Effector memory CD8-positive, alpha-beta T cell (primary cell): ENCODE measurements around the gene MPPED2.
"Not testable (repeated sequence)": the region's sequence is repeated elsewhere in the genome, so short reads cannot be mapped to it uniquely, and the experiment has no call there.

Experiments
- ATAC-seq: fragments of 150-1000 bp; cut with Tn5 transposase; replicated peaks from 2 replicates; pipeline ENCODE4 v1.10.0; 2021; ENCODE audit warnings: mild to moderate bottlenecking, moderate library complexity
- DNase-seq, 3 experiments: peaks; one replicate each; pipeline ENCODE4 v3.0.0; 2021
- H3K27ac Mint-ChIP-seq, 2 donors: one replicate each; pipeline ENCODE4 v1.8.0; 2022; ENCODE audit warnings: mild to moderate bottlenecking in 2 of 2, mixed read lengths in 2 of 2, moderate library complexity in 2 of 2
- H3K27me3 Mint-ChIP-seq, 2 donors: one replicate each; pipeline ENCODE4 v1.8.0; 2022; ENCODE audit warnings: mixed read lengths in 2 of 2
- H3K36me3 Mint-ChIP-seq: one replicate; pipeline ENCODE4 v1.8.0; 2022; ENCODE audit warnings: mild to moderate bottlenecking, moderate library complexity, mixed read lengths; ENCODE audit not compliant: insufficient read depth
- H3K4me1 Mint-ChIP-seq, 2 donors: one replicate each; pipeline ENCODE4 v1.8.0; 2022; ENCODE audit warnings: low read depth in 2 of 2, mixed read lengths in 2 of 2
- H3K4me3 Mint-ChIP-seq, 2 donors: one replicate each; pipeline ENCODE4 v1.8.0; 2022; ENCODE audit warnings: mild to moderate bottlenecking in 2 of 2, mixed read lengths in 2 of 2, moderate library complexity in 2 of 2
- H3K9me3 Mint-ChIP-seq, 2 donors: one replicate each; pipeline ENCODE4 v1.8.0; 2022; ENCODE audit warnings: mixed read lengths in 2 of 2

The MPPED2 gene

DNA sequence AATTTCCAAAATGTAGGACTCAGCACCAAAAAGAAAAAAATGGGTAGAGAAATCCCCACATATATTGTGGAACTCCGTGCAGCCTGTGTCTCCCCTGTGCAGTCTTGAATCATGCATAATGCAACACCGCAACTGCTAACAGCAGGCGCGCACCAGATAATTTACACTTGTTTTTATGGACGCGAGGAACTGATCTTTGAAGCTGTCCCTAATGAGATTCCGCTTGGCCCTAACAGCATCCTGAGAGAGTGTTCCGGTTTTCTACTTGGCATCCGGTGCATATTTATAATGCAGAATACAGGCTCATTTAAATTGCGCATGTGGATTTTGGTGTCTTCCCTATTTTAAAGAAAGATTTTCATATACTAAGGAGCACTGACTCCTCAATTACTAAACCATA is 21.1 kb downstream of the MPPED2 start:
- DNase-seq = no peak
- no peak overlapping the region for H3K4me3 Mint-ChIP-seq

DNA sequence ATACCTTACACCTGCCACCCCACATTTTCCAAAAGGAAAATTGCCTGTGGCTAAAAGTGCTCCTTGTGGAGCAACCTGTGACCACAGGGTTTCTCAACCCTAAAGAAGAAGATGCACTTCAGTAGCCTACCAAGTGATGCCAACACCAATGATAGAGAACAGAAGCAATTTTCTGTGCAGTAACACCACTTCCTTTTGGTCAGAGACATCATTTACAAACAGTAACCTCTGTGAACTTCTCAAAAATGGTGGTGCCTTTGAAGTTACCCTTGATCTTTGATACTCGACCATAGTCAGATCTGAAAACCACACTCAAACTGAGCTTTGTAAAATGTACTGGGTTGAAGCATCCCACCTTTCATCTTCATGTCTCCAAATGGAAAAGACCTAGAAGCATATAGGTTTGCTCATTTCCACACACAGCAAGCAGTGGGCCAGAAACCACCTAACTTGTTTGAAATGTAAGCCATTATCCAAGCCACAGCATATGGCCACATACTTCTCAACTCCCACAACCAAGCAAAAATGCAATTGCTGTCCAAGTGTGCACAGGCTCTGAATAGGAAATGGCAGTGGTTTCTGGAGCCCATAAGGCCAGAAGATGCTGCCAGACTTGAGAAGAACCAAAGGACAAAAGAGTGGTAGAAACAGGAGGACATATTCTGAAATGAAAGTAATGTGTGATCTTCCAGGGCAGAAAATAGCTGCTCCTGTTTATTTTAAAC is 24.3 kb downstream of the MPPED2 start:
- Mint-ChIP-seq H3K27ac (no peak overlapping the region), H3K4me3 (no peak overlapping the region), H3K9me3 (peaks cover 0 to 9% of the 10 kb centered on the region in 2 donors), H3K27me3 (no peaks in the 10 kb centered on the region), H3K36me3 (peaks cover 3% of the 10 kb centered on the region), H3K4me1 (no peaks in the 10 kb centered on the region)
- DNase-seq (no peak), ATAC-seq (no peak)

More for the DNA sequence above, 21.1 kb downstream of the MPPED2 start:
- ATAC-seq = no peak
- peaks cover 3% of the 10 kb centered on the region for H3K36me3 Mint-ChIP-seq
- H3K27me3 Mint-ChIP-seq = no peaks in the 10 kb centered on the region
- H3K27ac Mint-ChIP-seq = no peak overlapping the region
- peaks cover 0 to 11% of the 10 kb centered on the region in 2 donors for H3K9me3 Mint-ChIP-seq
- H3K4me1 Mint-ChIP-seq = no peaks in the 10 kb centered on the region

DNA sequence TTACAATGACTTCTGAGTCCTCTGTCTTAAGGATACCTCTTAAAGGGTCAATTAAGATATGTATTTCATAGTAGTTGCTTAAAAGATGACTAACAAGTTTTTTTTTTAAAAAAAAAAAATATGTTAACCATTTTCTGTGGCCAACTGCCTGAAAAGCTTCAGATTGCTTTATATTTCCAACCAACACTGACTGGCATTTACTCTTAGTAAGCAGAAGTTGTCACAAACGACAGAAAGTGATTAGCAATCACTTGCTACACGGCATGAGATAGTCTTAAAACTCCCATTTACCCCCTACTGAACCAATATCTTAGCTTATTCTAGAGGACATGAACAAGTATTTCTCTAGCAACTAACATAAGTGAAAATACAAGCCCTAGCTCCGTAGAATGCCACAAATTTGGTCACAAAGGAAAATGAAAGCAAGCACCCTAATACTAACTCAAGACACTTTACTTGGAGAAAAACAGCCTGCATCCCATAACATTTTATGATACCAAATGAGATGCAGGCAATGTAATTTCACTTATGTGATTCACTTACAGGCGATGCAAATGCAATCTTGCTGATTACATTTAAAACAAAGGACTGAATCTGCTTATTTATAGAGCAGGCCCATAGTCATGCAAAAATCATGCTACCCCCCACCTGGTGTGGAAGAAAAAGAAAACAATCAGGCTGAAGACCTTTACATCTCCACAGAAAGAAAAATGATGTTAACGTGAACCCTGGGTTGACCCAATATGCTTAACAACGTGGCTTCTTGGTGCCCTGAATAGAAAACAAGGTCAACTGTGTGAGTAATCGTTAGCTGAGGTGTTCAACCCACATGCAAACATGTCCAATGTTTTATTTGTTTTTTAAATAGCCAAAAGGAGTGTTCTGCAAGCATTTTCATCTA is 25.7 kb downstream of the MPPED2 start:
- H3K4me1 Mint-ChIP-seq = no peaks in the 10 kb centered on the region
- H3K9me3 Mint-ChIP-seq = peaks cover 0 to 9% of the 10 kb centered on the region in 2 donors
- H3K27ac Mint-ChIP-seq = no peak overlapping the region
- H3K4me3 Mint-ChIP-seq = no peak overlapping the region
- H3K27me3 Mint-ChIP-seq = no peaks in the 10 kb centered on the region
- no peak for ATAC-seq
- DNase-seq = no peak
- H3K36me3 Mint-ChIP-seq = peaks cover 3% of the 10 kb centered on the region

DNA sequence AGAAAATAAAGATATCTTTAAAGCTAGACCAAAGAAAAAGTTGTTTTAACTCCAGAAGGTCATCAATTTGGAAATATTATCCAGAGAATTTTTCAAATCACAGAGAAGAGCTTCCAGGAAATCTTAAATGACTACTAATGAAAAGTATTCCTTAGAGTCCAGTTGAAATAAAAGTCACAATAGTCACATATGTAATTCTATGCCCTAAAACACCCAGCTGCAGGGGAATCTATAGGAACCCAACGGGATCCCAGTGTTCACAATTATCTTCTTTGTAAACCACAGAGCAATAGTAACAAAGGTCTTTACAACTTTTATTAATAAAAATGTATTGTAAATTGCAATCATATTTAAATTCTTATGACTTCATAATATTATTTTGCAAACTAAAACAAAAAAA is 27.1 kb downstream of the MPPED2 start:
- Mint-ChIP-seq H3K4me3 (no peak overlapping the region), H3K27me3 (no peaks in the 10 kb centered on the region)

DNA sequence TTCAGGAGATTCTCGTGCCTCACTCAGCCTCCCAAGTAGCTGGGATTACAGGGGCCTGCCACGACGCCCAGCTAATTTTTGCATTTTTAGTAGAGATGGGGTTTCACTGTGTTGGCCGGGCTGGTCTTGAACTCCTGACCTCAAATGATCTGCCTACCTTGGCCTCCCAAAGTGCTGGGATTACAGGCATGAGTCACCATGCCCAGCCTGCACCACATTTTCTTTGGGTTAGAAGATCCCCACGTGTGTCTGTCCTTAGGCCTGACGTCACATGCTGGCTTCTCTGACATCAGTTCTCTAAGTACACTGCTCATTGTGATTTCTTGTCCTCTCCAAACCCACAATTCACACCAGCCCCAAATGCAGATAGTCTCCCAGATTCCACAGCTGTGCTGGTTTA is 31.6 kb downstream of the MPPED2 start:
- not testable (repeated sequence) for H3K9me3 Mint-ChIP-seq, H3K36me3 Mint-ChIP-seq, DNase-seq, H3K4me3 Mint-ChIP-seq, H3K4me1 Mint-ChIP-seq, ATAC-seq, H3K27me3 Mint-ChIP-seq, H3K27ac Mint-ChIP-seq

More for the DNA sequence above, 27.1 kb downstream of the MPPED2 start:
- no peaks in the 10 kb centered on the region for H3K4me1 Mint-ChIP-seq
- H3K27ac Mint-ChIP-seq = no peak overlapping the region
- ATAC-seq = no peak
- no peak for DNase-seq
- H3K36me3 Mint-ChIP-seq = peaks cover 7% of the 10 kb centered on the region
- peaks cover 0 to 6% of the 10 kb centered on the region in 2 donors for H3K9me3 Mint-ChIP-seq

DNA sequence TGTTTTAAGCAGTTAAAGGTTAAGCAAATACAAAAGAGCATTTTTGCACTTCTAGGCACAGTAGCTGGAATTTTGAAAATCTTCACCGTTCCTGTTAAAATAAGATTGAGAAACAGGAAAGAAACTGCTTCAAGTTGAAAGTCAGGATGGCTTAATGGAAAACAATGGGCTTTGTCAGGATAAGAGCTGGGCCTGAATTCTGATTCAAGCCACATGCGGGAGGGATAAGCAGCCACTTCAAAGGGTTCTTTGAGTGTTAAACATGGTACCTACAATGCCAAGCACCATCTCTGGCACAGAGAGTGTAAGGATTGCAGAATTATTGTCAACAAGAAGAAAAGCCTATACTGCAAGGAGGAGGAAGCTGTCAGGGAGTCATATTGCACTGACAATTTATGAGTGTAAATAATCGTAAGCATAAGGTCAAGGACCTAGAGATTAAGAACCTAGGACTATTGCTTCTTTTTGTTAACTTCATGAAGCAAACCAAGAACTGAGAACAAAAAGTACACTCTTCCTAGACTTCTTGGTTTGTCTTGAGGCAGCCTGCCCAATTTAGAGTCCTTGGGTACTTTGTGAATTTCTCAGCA is 32.5 kb downstream of the MPPED2 start:
- no peak for ATAC-seq
- peaks cover 0 to under 1% of the 10 kb centered on the region in 2 donors for H3K9me3 Mint-ChIP-seq
- no peak for DNase-seq

DNA sequence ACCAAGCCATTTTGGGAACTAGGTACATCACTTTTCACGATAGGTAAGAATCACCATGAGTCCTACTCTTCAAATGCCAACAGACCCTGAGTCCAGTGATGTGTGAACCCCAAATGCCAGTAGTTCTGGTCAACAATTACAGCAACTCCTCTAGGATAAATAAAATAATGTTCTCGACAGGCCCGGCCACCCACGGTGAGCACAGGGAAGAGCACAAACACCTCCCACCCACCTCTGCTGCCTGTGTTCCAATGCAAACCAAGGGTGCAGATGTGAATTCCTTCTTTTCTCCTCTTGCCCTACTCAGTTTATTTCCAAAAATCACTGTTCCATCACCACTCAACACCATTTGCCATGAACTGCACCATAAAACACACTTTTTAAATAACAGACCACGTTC is 33.3 kb downstream of the MPPED2 start:
- Mint-ChIP-seq H3K36me3 (peaks cover 4% of the 10 kb centered on the region), H3K9me3 (peaks cover 0 to 3% of the 10 kb centered on the region in 2 donors), H3K27ac (no peak overlapping the region), H3K27me3 (no peaks in the 10 kb centered on the region), H3K4me3 (no peak overlapping the region), H3K4me1 (no peaks in the 10 kb centered on the region)
- no peak for DNase-seq
- ATAC-seq = no peak

More for the DNA sequence above, 32.5 kb downstream of the MPPED2 start:
- Mint-ChIP-seq H3K4me1 (no peaks in the 10 kb centered on the region), H3K36me3 (peaks cover 4% of the 10 kb centered on the region), H3K27ac (no peak overlapping the region), H3K27me3 (no peaks in the 10 kb centered on the region), H3K4me3 (no peak overlapping the region)

DNA sequence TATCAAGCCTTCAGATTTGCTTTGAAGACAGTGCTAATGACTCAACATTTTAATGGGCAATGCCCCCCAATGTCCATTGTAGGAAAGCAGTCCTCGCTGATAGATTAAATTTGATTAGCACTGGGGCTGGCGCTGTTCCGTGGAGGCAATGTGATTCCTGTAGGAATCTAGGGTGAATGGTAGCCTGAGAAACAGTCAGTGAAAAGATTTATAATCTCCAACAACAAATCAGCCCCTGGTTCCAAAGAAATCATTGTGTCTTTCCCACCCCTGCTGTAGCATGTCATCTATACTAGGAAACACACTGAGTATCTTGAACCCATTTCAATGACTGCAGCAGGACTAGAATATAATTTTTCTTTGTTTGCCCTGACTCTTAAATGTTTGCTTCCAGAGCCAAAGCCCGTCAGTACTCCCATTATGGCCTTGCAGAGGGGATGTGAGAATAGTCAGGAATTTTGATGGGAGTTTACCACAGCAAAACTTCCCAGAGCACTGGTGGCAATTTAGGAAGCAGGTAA is 36.1 kb downstream of the MPPED2 start:
- peaks cover 4% of the 10 kb centered on the region for H3K36me3 Mint-ChIP-seq
- no peaks in the 10 kb centered on the region for H3K27me3 Mint-ChIP-seq

DNA sequence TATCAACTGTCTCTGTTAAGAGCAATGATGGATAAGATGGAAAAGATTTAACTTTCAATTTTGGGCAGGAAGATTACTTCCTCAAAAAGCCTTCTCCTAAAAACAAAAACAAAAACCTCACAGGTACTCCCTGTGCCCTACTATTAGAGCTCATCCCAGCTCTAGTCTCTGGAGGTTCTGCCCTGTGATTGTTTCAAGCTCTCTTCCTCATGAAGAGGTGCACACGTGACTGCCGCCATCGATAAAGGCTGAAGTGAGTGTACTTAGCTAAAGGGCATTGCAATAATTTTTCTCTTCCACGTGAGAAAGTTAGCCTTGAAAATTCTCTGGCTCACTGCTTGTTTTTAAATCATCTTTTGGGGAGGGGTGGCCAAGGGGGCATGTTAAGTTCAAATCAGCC is 36.6 kb downstream of the MPPED2 start:
- DNase-seq (no peak), ATAC-seq (no peak)
- H3K4me1 Mint-ChIP-seq = no peaks in the 10 kb centered on the region
- H3K27ac Mint-ChIP-seq = no peak overlapping the region
- peaks cover 3% of the 10 kb centered on the region for H3K36me3 Mint-ChIP-seq
- peaks cover 0 to 11% of the 10 kb centered on the region in 2 donors for H3K9me3 Mint-ChIP-seq
- H3K27me3 Mint-ChIP-seq = no peaks in the 10 kb centered on the region
- H3K4me3 Mint-ChIP-seq = no peak overlapping the region

More for the DNA sequence above, 36.1 kb downstream of the MPPED2 start:
- Mint-ChIP-seq H3K9me3 (peaks cover 0 to 6% of the 10 kb centered on the region in 2 donors), H3K4me3 (no peak overlapping the region), H3K27ac (no peak overlapping the region), H3K4me1 (no peaks in the 10 kb centered on the region)
- ATAC-seq (no peak), DNase-seq (no peak)

DNA sequence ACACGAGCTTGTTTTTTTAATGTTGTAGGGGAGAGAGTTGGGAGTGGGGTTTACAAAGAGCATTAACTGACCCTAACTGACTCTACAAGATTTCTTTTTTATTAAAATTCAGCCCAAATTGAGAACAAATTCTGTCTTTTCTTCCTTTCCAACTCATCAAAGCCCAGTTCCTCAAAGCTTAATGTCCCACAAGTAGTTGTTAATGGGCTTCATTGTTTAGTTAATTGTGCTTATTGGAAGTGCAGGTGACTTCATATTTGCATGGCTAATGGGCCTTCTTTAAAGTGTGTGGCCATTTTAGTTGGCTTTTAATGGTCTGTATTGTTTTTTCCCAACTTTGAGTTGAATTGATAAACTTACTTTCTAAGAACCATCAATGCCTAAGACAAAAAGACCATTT is 39.8 kb downstream of the MPPED2 start:
- H3K36me3 Mint-ChIP-seq = no peaks in the 10 kb centered on the region
- peaks cover 0 to 12% of the 10 kb centered on the region in 2 donors for H3K9me3 Mint-ChIP-seq
- DNase-seq = no peak
- no peaks in the 10 kb centered on the region for H3K27me3 Mint-ChIP-seq
- no peak overlapping the region for H3K4me3 Mint-ChIP-seq
- no peak overlapping the region for H3K27ac Mint-ChIP-seq
- H3K4me1 Mint-ChIP-seq = no peaks in the 10 kb centered on the region
- no peak for ATAC-seq

DNA sequence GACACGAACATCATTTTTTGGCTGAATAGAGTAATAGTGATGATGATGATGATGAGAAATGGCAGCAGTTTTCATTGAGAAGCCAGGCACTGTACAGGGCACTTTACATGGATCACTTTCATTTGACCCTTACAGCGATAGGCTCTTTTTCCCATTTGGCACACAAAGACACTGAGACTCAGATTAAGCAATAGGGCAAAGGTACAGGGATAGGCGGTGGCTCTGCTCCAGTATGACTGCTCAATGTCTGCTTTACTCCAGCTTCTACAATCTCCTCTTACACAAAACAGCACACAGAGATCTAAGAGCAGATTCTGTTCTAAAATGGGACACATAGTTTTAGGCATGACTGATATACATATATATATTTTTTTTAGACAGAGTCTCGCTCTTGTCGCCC is 40.6 kb downstream of the MPPED2 start:
- H3K4me3 Mint-ChIP-seq = no peak overlapping the region
- ATAC-seq (no peak), DNase-seq (no peak)
- H3K4me1 Mint-ChIP-seq = no peaks in the 10 kb centered on the region
- H3K27me3 Mint-ChIP-seq = no peaks in the 10 kb centered on the region
- H3K9me3 Mint-ChIP-seq = peaks cover 0 to 12% of the 10 kb centered on the region in 2 donors
- no peak overlapping the region for H3K27ac Mint-ChIP-seq
- H3K36me3 Mint-ChIP-seq = no peaks in the 10 kb centered on the region

DNA sequence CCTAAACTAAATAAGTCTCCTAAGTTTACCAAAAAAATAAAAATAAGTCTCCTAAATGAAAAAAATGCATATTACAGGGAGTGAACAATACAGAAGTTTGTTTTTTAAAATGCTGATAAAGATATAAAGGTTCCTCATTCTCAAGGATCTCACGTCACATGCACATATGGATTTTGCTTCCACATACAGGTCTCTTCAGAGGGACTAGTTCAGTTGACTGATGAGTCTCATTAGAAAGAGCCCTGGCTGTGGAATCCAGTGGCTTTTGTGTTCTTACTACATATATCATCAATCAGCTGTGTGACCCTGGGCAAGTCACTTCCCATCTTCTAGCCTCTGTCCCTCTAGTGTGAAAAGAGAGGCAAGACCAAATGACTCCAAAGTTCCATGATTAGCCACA is 43.1 kb downstream of the MPPED2 start:
- Mint-ChIP-seq H3K27me3 (no peaks in the 10 kb centered on the region), H3K9me3 (peaks cover 0 to 12% of the 10 kb centered on the region in 2 donors), H3K27ac (no peak overlapping the region), H3K4me1 (no peaks in the 10 kb centered on the region), H3K36me3 (no peaks in the 10 kb centered on the region), H3K4me3 (no peak overlapping the region)
- DNase-seq (no peak), ATAC-seq (no peak)

DNA sequence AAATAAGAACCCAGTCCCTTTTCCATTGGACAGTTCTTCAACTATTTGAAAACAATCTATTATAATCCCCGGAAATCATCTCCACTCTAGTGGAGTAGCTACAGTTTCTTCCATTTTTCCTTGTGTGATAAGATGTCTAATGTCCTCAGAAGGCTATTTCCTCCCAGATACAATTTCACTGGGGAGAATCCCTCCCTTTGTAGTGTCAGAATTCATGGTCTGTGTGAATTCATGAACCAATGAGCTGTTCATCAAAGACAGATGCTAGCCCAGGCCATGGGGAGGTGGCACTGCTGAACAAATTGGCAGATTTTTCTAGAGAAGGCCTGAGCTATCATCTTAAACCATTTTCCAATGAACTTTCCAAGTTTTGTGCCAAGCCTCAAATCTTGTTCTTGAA is 45.4 kb downstream of the MPPED2 start:
- ATAC-seq (no peak), DNase-seq (no peak)
- Mint-ChIP-seq H3K36me3 (no peaks in the 10 kb centered on the region), H3K27ac (no peak overlapping the region), H3K4me1 (no peaks in the 10 kb centered on the region), H3K9me3 (peaks cover 0 to 12% of the 10 kb centered on the region in 2 donors), H3K27me3 (no peaks in the 10 kb centered on the region), H3K4me3 (no peak overlapping the region)
